ENCODE results near the gene ZFHX3.

The ZFHX3 gene

GRCh38 chr16:73037845-73038570, 9.9 kb downstream of the ZFHX3 start:
- DNase-seq = no peak

GRCh38 chr16:73037331-73037745, 10.6 kb downstream of the ZFHX3 start:
- DNase-seq = no peak

GRCh38 chr16:73036074-73036826, 11.7 kb downstream of the ZFHX3 start:
- no peak for DNase-seq

- no peak for DNase-seq
These were observed 13.6 kb downstream of the ZFHX3 start for GRCh38 chr16:73034374-73034773.

GRCh38 chr16:73033271-73033998, 14.5 kb downstream of the ZFHX3 start:
- DNase-seq = no peak

GRCh38 chr16:73032541-73033270, 15.2 kb downstream of the ZFHX3 start:
- DNase-seq = no peak

GRCh38 chr16:73031984-73032383, 15.9 kb downstream of the ZFHX3 start:
- DNase-seq = no peak

GRCh38 chr16:73031155-73031866, 16.6 kb downstream of the ZFHX3 start:
- no peak for DNase-seq

GRCh38 chr16:73028721-73029361, 19.1 kb downstream of the ZFHX3 start:
- DNase-seq = no peak

- DNase-seq = no peak
These were observed 19.7 kb downstream of the ZFHX3 start for GRCh38 chr16:73028263-73028662.

GRCh38 chr16:73027685-73028111, 20.2 kb downstream of the ZFHX3 start:
- no peak for DNase-seq

- DNase-seq = no peak
These were observed 20.9 kb downstream of the ZFHX3 start for GRCh38 chr16:73026754-73027684.

GRCh38 chr16:73025856-73026210, 22.1 kb downstream of the ZFHX3 start:
- no peak for DNase-seq

GRCh38 chr16:73025151-73025855, 22.6 kb downstream of the ZFHX3 start:
- DNase-seq = no peak

GRCh38 chr16:73024571-73025105, 23.3 kb downstream of the ZFHX3 start:
- no peak for DNase-seq

- DNase-seq = no peak
These were observed 24.0 kb downstream of the ZFHX3 start for GRCh38 chr16:73023752-73024570.

GRCh38 chr16:73023320-73023719, 24.6 kb downstream of the ZFHX3 start:
- DNase-seq = no peak

GRCh38 chr16:73022534-73022933, 25.4 kb downstream of the ZFHX3 start:
- DNase-seq = no peak

All from cerebellar nuclear complex (tissue), 1 donor.